ENCODE measurements around the gene EDAR.

GRCh38 chr2:108929807-108930425, 59.1 kb downstream of the EDAR start:
- no peak for TF ChIP-seq MAX (IDR thresholded peaks at IDR 0.05)
- TF ChIP-seq TAF1 (IDR thresholded peaks at IDR 0.05; ENCODE audit: low read depth), result no peak
- no peak for TF ChIP-seq ZBTB7A (IDR thresholded peaks at IDR 0.05; ENCODE audit: low read depth)
- no peak for TF ChIP-seq RAD21 (IDR thresholded peaks at IDR 0.05; ENCODE audit: low read depth)
- TF ChIP-seq USF1 (IDR thresholded peaks at IDR 0.05), result no peak
- no peak for TF ChIP-seq YY1 (IDR thresholded peaks at IDR 0.05; ENCODE audit: low read depth)
- no peak for TF ChIP-seq NFIC (IDR thresholded peaks at IDR 0.05)
- no peak for TF ChIP-seq EP300 (IDR thresholded peaks at IDR 0.05; ENCODE audit: borderline replicate concordance)
- TF ChIP-seq EGR1 (IDR thresholded peaks at IDR 0.05), result no peak
- no peak for TF ChIP-seq REST (IDR thresholded peaks at IDR 0.05; ENCODE audit: low read depth)
- TF ChIP-seq CREB1 (IDR thresholded peaks at IDR 0.05; ENCODE audit: low read depth), result no peak
- no peak for TF ChIP-seq TEAD4 (IDR thresholded peaks at IDR 0.05)
- no peak for TF ChIP-seq CEBPB (IDR thresholded peaks at IDR 0.05)
- no peak for TF ChIP-seq FOXM1 (IDR thresholded peaks at IDR 0.05; ENCODE audit: borderline replicate concordance, low read depth)

Measured in Ishikawa (cell line).